H1 (cell line): ENCODE results near the gene CKAP2L. TPM values are rescaled to one million over a fixed set of nuclear protein-coding genes. Genes with fewer than 3 reads are reported as not detected.

Source experiments
- CTCF ChIA-PET: fragments of 300-600 bp; sonication (Branson Sonifier 250); formaldehyde crosslinking; loops from one replicate; lab custom pipeline; 2021; ENCODE audit not compliant: partially characterized antibody; lab: Charles Lee
- POLR2A ChIA-PET: fragments of 300-600 bp; sonication (Branson Sonifier 250); formaldehyde crosslinking; loops from one replicate; lab custom pipeline; 2021; ENCODE audit warnings: inconsistent platforms; ENCODE audit not compliant: partially characterized antibody; lab: Charles Lee
- DNase-seq, 2 experiments: peaks; one replicate each; pipeline versions ENCODE4 v3.0.0 to v3.0.0-alpha.2; 2010 to 2022; ENCODE audit warnings: low spot score in 2 of 2, low read depth in 1 of 2, mixed read lengths in 1 of 2
- FAIRE-seq: peaks from 2 replicates; lab custom pipeline; 2011; peaks lifted over from hg19 to GRCh38; lab: Jason Lieb, UNC
- H2AFZ ChIP-seq: 2 replicates; pipeline ENCODE4 v1.8.1; 2012; ENCODE audit warnings: low read length, inconsistent platforms
- H2AK5ac ChIP-seq: 2 replicates; pipeline ENCODE4 v1.6.1; 2013; ENCODE audit warnings: low read depth, low read length
- H2BK120ac ChIP-seq: replicated peaks from 2 replicates; pipeline ENCODE3; 2013; ENCODE audit warnings: low read depth, low read length, inconsistent platforms
- H2BK12ac ChIP-seq: 2 replicates; pipeline ENCODE4 v1.6.1; 2013; ENCODE audit warnings: low read depth, low read length
- H2BK15ac ChIP-seq: 2 replicates; pipeline ENCODE4 v1.6.1; 2013; ENCODE audit warnings: low read length
- H2BK20ac ChIP-seq: 2 replicates; pipeline ENCODE4 v1.6.1; 2013; ENCODE audit warnings: low read length
- H2BK5ac ChIP-seq: 2 replicates; pipeline ENCODE4 v1.6.1; 2013; ENCODE audit warnings: low read depth, low read length
- H3K14ac ChIP-seq: 2 replicates; pipeline ENCODE4 v1.6.1; 2013; ENCODE audit warnings: inconsistent platforms; ENCODE audit not compliant: insufficient read length
- H3K18ac ChIP-seq: 2 replicates; pipeline ENCODE4 v1.6.1; 2013; ENCODE audit warnings: low read length; ENCODE audit errors: extremely low read depth
- H3K23ac ChIP-seq: 2 replicates; pipeline ENCODE4 v1.6.1; 2013; ENCODE audit warnings: inconsistent platforms; ENCODE audit not compliant: insufficient read length
- H3K23me2 ChIP-seq: 2 replicates; pipeline ENCODE4 v1.6.1; 2013; ENCODE audit warnings: low read depth, low read length
- H3K27ac ChIP-seq: 2 replicates; pipeline ENCODE4 v1.6.1; 2011; ENCODE audit warnings: low read depth, low read length, inconsistent platforms
- H3K27me3 ChIP-seq, 4 experiments: replicated peaks in 1 of 4; 1 replicate in 1 of 4; 2 replicates in 3 of 4; pipeline versions ENCODE4 v1.6.1 to v1.8.1; 2011 to 2013; ENCODE audit warnings: low read length in 3 of 4, mild to moderate bottlenecking in 3 of 4, inconsistent platforms in 2 of 4, mixed read lengths in 2 of 4, moderate library complexity in 1 of 4; ENCODE audit not compliant: control insufficient read depth in 3 of 4, insufficient read depth in 3 of 4; ENCODE audit errors: extremely low read depth in 1 of 4
- H3K36me3 ChIP-seq, 4 experiments: 2 replicates each; pipeline versions ENCODE4 v1.6.1 to v1.8.1; 2011 to 2013; ENCODE audit warnings: mild to moderate bottlenecking in 4 of 4, low read length in 3 of 4, moderate library complexity in 2 of 4, control low read depth in 1 of 4, inconsistent platforms in 1 of 4; ENCODE audit not compliant: insufficient read depth in 4 of 4, control insufficient read depth in 2 of 4
- H3K4ac ChIP-seq: replicated peaks from 2 replicates; pipeline ENCODE3; 2013; ENCODE audit warnings: low read length, low read depth, mixed read lengths, inconsistent platforms; ENCODE audit not compliant: insufficient read length
- H3K4me1 ChIP-seq, 4 experiments: replicated peaks in 1 of 4; 1 replicate in 1 of 4; 2 replicates in 3 of 4; pipeline versions ENCODE4 v1.6.1 to v1.8.1; 2011 to 2013; ENCODE audit warnings: low read length in 3 of 4, inconsistent platforms in 2 of 4, mixed read lengths in 1 of 4; ENCODE audit not compliant: insufficient read depth in 4 of 4, control insufficient read depth in 3 of 4
- H3K4me2 ChIP-seq, 2 experiments: 2 replicates each; pipeline versions ENCODE4 v1.6.1 to v1.8.1; 2011 to 2013; ENCODE audit warnings: low read depth in 2 of 2, low read length in 2 of 2, control low read depth in 1 of 2, inconsistent platforms in 1 of 2, mild to moderate bottlenecking in 1 of 2; ENCODE audit not compliant: insufficient read depth in 1 of 2
- H3K4me3 ChIP-seq, 4 experiments: fragments of 200-600, 300-600 bp in 1 of 4; sonication (generic), shearing (Covaris generic), sonication (Bioruptor Twin) in 1 of 4; 2 replicates each; pipeline versions ENCODE4 v1.5.1 to v1.8.1; 2011 to 2016; ENCODE audit warnings: low read length in 4 of 4, low read depth in 3 of 4, control low read depth in 2 of 4, inconsistent platforms in 2 of 4, mild to moderate bottlenecking in 2 of 4, mixed read lengths in 1 of 4, moderate library complexity in 1 of 4; ENCODE audit not compliant: insufficient read depth in 2 of 4; ENCODE audit errors: extremely low read depth in 1 of 4
- H3K56ac ChIP-seq: replicated peaks from 2 replicates; pipeline ENCODE3; 2013; ENCODE audit warnings: low read depth, mild to moderate bottlenecking, mixed read lengths, low read length, inconsistent platforms; ENCODE audit not compliant: insufficient read length
- H3K79me1 ChIP-seq: 2 replicates; pipeline ENCODE4 v1.6.1; 2013; ENCODE audit warnings: low read depth, low read length, control low read depth
- H3K79me2 ChIP-seq, 2 experiments: 2 replicates each; pipeline versions ENCODE4 v1.6.1 to v1.8.1; 2012 to 2013; ENCODE audit warnings: low read length in 2 of 2, mild to moderate bottlenecking in 2 of 2, inconsistent platforms in 1 of 2; ENCODE audit not compliant: insufficient read depth in 2 of 2, control insufficient read depth in 1 of 2
- H3K9ac ChIP-seq, 4 experiments: replicated peaks in 1 of 4; 1 replicate in 1 of 4; 2 replicates in 3 of 4; pipeline versions ENCODE4 v1.6.1 to v1.8.1; 2011 to 2013; ENCODE audit warnings: low read depth in 3 of 4, low read length in 3 of 4, control low read depth in 2 of 4, mild to moderate bottlenecking in 2 of 4, moderate library complexity in 2 of 4, inconsistent platforms in 1 of 4; ENCODE audit errors: extremely low read depth in 1 of 4
- H3K9me3 ChIP-seq, 2 experiments: 2 replicates each; pipeline versions ENCODE4 v1.6.1 to v1.8.1; 2012 to 2013; ENCODE audit warnings: mild to moderate bottlenecking in 2 of 2, moderate library complexity in 2 of 2, control low read depth in 1 of 2, inconsistent platforms in 1 of 2, low read depth in 1 of 2, low read length in 1 of 2, mixed read lengths in 1 of 2; ENCODE audit not compliant: insufficient read depth in 2 of 2
- H4K20me1 ChIP-seq, 2 experiments: replicated peaks in 1 of 2; 2 replicates each; pipeline versions ENCODE3 to v1.8.1; 2011 to 2013; ENCODE audit warnings: inconsistent platforms in 2 of 2, low read length in 2 of 2, mild to moderate bottlenecking in 1 of 2; ENCODE audit not compliant: insufficient read depth in 2 of 2, control insufficient read depth in 1 of 2
- H4K5ac ChIP-seq: 2 replicates; pipeline ENCODE4 v1.6.1; 2013; ENCODE audit warnings: low read length, low read depth, mixed read lengths, inconsistent platforms; ENCODE audit not compliant: insufficient read length
- H4K8ac ChIP-seq: 2 replicates; pipeline ENCODE4 v1.8.0; 2013; ENCODE audit warnings: mild to moderate bottlenecking, moderate library complexity, low read length, inconsistent platforms; ENCODE audit not compliant: insufficient read depth; ENCODE audit errors: extremely low read depth
- H4K91ac ChIP-seq: replicated peaks from 2 replicates; pipeline ENCODE3; 2013; ENCODE audit warnings: low read length, mixed read lengths, inconsistent platforms; ENCODE audit not compliant: insufficient read length
- BACH1 ChIP-seq: IDR thresholded peaks from 2 replicates; pipeline ENCODE4 v1.6.1; 2012; ENCODE audit warnings: low read length, improper control_type of control experiment
- CBX5 ChIP-seq: fragments of 300-800, 300-1000 bp; sonication (generic); IDR thresholded peaks from 2 replicates; pipeline ENCODE4 v1.7.1; 2016; ENCODE audit warnings: antibody characterized with exemption, low read length, low read depth
- CEBPB ChIP-seq: IDR thresholded peaks from 2 replicates; pipeline ENCODE4 v1.6.1; 2012; ENCODE audit warnings: low read depth, low read length
- CHD1 ChIP-seq: IDR thresholded peaks from 2 replicates; pipeline ENCODE4 v1.6.1; 2012; ENCODE audit warnings: low read depth, low read length, improper control_type of control experiment
- CHD2 ChIP-seq: IDR thresholded peaks from 2 replicates; pipeline ENCODE4 v1.6.1; 2012; ENCODE audit warnings: low read length, improper control_type of control experiment
- E2F6 ChIP-seq: IDR thresholded peaks from 2 replicates; pipeline ENCODE4 v1.6.1; 2012; ENCODE audit warnings: inconsistent platforms
- GABPA ChIP-seq: IDR thresholded peaks from 2 replicates; pipeline ENCODE4 v1.6.1; 2011; ENCODE audit warnings: mild to moderate bottlenecking, low read length, moderate library complexity, borderline replicate concordance; ENCODE audit not compliant: insufficient read depth
- KDM4A ChIP-seq: IDR thresholded peaks from one replicate; pipeline ENCODE4 v1.7.1; 2012; ENCODE audit warnings: low read depth, mild to moderate bottlenecking, moderate library complexity, low read length, inconsistent platforms; ENCODE audit not compliant: severe bottlenecking
- NRF1 ChIP-seq: IDR thresholded peaks from 2 replicates; pipeline ENCODE4 v1.6.1; 2011; ENCODE audit warnings: mild to moderate bottlenecking, low read depth, low read length, improper control_type of control experiment
- RXRA ChIP-seq: IDR thresholded peaks from 2 replicates; pipeline ENCODE4 v1.6.1; 2011; ENCODE audit warnings: low read depth, mild to moderate bottlenecking, low read length, moderate library complexity; ENCODE audit not compliant: insufficient read depth
- SIX5 ChIP-seq: IDR thresholded peaks from 2 replicates; pipeline ENCODE4 v1.6.1; 2011; ENCODE audit warnings: mild to moderate bottlenecking, low read depth, low read length
- SP1 ChIP-seq: IDR thresholded peaks from 2 replicates; pipeline ENCODE4 v1.6.1; 2011; ENCODE audit warnings: low read depth, low read length
- SRF ChIP-seq: IDR thresholded peaks from 2 replicates; pipeline ENCODE4 v1.6.1; 2011; ENCODE audit warnings: mild to moderate bottlenecking, low read depth, low read length, moderate library complexity
- TBP ChIP-seq: IDR thresholded peaks from 2 replicates; pipeline ENCODE4 v1.6.1; 2011; ENCODE audit warnings: low read depth, low read length, improper control_type of control experiment
- WGBS, 2 experiments: shearing (Covaris generic) in 1 of 2; methylation state at CpG; one replicate each; pipeline versions ENCODE4 v1.1.6 to v1.1.7; 2013 to 2015; ENCODE audit warnings: low lambda C conversion rate in 2 of 2, mixed read lengths in 2 of 2, inconsistent platforms in 1 of 2, low coverage in 1 of 2, missing lambda C conversion rate in 1 of 2; ENCODE audit not compliant: insufficient replicate concordance in 2 of 2, insufficient coverage in 1 of 2, insufficient read length in 1 of 2; ENCODE audit errors: extremely low coverage in 1 of 2, missing lambda C conversion rate in 1 of 2; 5-methylcytosine and 5-hydroxymethylcytosine counted together
- polyA plus RNA-seq, 7 experiments: library from polyadenylated mRNA; depleted of rRNA in 3 of 7; stranded (reverse) in 5 of 7; unstranded in 2 of 7; fragments of >200 nt in 5 of 7; fragments of 200-250 nt in 2 of 7; gene quantifications; 1 replicate in 5 of 7; 2 replicates in 1 of 7; 4 replicates in 1 of 7; pipeline versions ENCODE4 v1.2.1 to v1.2.3, GENCODE V29; 2011 to 2013; ENCODE audit warnings: missing spikeins in 2 of 7, mixed read lengths in 2 of 7
- total RNA-seq: library from RNA; stranded (reverse); fragmentation: NEBNext Ultra II Directional; extraction: Animal tissue kit (Norgen Biotek cat#: 25700); gene quantifications from 2 replicates; pipeline ENCODE4 v1.2.1, GENCODE V29; 2021

CKAP2L gene
- total and polyA plus RNA-seq, 2 of the 8 experiments (the other 6 are each of a cell fraction or from before 2014, with no cell fraction given) = 2.5 to 20.7 TPM

GRCh38 chr2:112721819-112722522, 42.4 kb downstream of the CKAP2L start:
- FAIRE-seq (no peak), DNase-seq (no peak)
- no peaks in the 10 kb centered on the region for H3K9me3 ChIP-seq
- H3K79me1 ChIP-seq = no peaks in the 10 kb centered on the region
- H3K4me1 ChIP-seq = no peaks in the 10 kb centered on the region; a peak in 2 of 7 replicates
- CTCF ChIA-PET = interaction anchor here (0.6 to 10.5 kb wide), 9 partner anchors 10 to 163 kb away, joined by 3 to 185 read pairs (median 3); no protein-coding TSS in a partner anchor
- H3K4me2 ChIP-seq = no peak overlapping the region
- no peaks in the 10 kb centered on the region for H4K20me1 ChIP-seq
- no peak overlapping the region for H2AFZ ChIP-seq
- H3K56ac ChIP-seq = no peak overlapping the region
- H4K5ac ChIP-seq = no peak overlapping the region
- no peak overlapping the region for H2BK5ac ChIP-seq
- no peak overlapping the region for H3K27ac ChIP-seq
- 86% methylated on average over 14 of the region's 23 CpGs; no CpG with 5 or more reads in 1 of the 2 experiments for WGBS, 2 experiments
- no peaks in the 10 kb centered on the region for H3K36me3 ChIP-seq
- POLR2A ChIA-PET = no interaction called here
- H3K79me2 ChIP-seq = no peaks in the 10 kb centered on the region
- H3K14ac ChIP-seq = no peak overlapping the region
- no peak overlapping the region for H3K23ac ChIP-seq
- no peaks in the 10 kb centered on the region for H3K27me3 ChIP-seq
- no peak overlapping the region for H2BK120ac ChIP-seq
- no peak overlapping the region for H2BK15ac ChIP-seq
- H2BK20ac ChIP-seq = no peak overlapping the region
- no peak overlapping the region for H3K18ac ChIP-seq
- H4K8ac ChIP-seq = no peak overlapping the region
- H4K91ac ChIP-seq = no peak overlapping the region
- no peak overlapping the region for H2AK5ac ChIP-seq
- no peak overlapping the region for H3K4me3 ChIP-seq
- H2BK12ac ChIP-seq = no peak overlapping the region
- no peak overlapping the region for H3K4ac ChIP-seq
- no peaks in the 10 kb centered on the region for H3K23me2 ChIP-seq
- no peak overlapping the region for H3K9ac ChIP-seq
- TF ChIP-seq RXRA (no peak), CHD2 (no peak), E2F6 (no peak), NRF1 (no peak), SRF (no peak), GABPA (no peak), CBX5 (no peak), CHD1 (no peak), TBP (no peak), CEBPB (no peak), BACH1 (no peak), SP1 (no peak), SIX5 (no peak), KDM4A (no peak)
